ENCODE measurements around the gene ETS1.

DNA sequence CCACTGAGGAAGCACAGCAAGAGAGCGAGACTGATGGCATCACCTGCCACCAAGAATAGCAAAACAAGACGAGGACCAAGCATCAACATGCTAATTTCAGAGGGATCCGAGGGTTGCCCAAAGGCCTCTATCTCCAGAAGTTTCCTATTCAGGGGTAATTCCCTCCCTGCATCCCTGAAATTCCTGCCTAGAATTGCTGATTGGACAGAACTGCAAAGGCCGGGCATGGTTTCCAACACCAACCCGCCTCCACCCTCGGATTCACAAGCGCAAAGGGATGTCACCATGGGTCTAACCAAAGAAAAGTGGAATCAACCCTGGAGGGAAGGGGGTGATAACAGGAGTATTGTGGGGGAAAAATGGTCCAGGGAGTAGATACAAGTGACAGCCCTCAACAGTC lies 28.3 kb upstream of the ETS1 start:
- TF ChIP-seq, protein P1, sequence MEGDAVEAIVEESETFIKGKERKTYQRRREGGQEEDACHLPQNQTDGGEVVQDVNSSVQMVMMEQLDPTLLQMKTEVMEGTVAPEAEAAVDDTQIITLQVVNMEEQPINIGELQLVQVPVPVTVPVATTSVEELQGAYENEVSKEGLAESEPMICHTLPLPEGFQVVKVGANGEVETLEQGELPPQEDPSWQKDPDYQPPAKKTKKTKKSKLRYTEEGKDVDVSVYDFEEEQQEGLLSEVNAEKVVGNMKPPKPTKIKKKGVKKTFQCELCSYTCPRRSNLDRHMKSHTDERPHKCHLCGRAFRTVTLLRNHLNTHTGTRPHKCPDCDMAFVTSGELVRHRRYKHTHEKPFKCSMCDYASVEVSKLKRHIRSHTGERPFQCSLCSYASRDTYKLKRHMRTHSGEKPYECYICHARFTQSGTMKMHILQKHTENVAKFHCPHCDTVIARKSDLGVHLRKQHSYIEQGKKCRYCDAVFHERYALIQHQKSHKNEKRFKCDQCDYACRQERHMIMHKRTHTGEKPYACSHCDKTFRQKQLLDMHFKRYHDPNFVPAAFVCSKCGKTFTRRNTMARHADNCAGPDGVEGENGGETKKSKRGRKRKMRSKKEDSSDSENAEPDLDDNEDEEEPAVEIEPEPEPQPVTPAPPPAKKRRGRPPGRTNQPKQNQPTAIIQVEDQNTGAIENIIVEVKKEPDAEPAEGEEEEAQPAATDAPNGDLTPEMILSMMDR (IDR thresholded peaks at IDR 0.05; ENCODE audit: borderline replicate concordance, extremely low read depth, low read length, poor library complexity, severe bottlenecking), result no peak
- no peak for TF ChIP-seq EZH2 (IDR thresholded peaks at IDR 0.05; ENCODE audit: borderline replicate concordance, low read depth, low read length, severe bottlenecking)

All from DND-41 (cell line).